IMR-90 (cell line): Measurements from ENCODE around the gene CLDN34. TPM values are rescaled to one million over a fixed set of nuclear protein-coding genes. Genes with fewer than 3 reads are reported as not detected.

Experiments used
- ATAC-seq: fragments of 200-7000 bp; cut with Tn5 transposase; 2 replicates; pipeline ENCODE4 v1.9.1; 2020; ENCODE audit warnings: low read depth, mild to moderate bottlenecking, moderate library complexity
- BruUV-seq: library from RNA; stranded (reverse); fragments of 400-500 nt; replicated peaks from 2 replicates; lab custom pipeline; 2021; lab: Mats Ljungman, UMichigan
- CTCF ChIA-PET: fragments of 300-600 bp; formaldehyde crosslinking; extraction: SDS; loops from one replicate; lab custom pipeline; 2021; ENCODE audit warnings: antibody characterized with exemption; lab: Yijun Ruan, JAX
- POLR2A ChIA-PET: fragments of 300-600 bp; sonication (Branson Sonifier 250); formaldehyde crosslinking; loops from one replicate; lab custom pipeline; 2022; ENCODE audit warnings: antibody characterized with exemption; ENCODE audit not compliant: unreplicated experiment; lab: Charles Lee
- DNase-seq: peaks from one replicate; pipeline ENCODE4 v3.0.0; 2013
- H2AFZ ChIP-seq: replicated peaks from 2 replicates; pipeline ENCODE3; 2013; ENCODE audit warnings: low read length, mild to moderate bottlenecking; ENCODE audit not compliant: poor library complexity
- H2AK5ac ChIP-seq: 2 replicates; pipeline ENCODE4 v1.6.1; 2013; ENCODE audit warnings: low read depth, low read length, inconsistent platforms
- H2AK9ac ChIP-seq: replicated peaks from 2 replicates; pipeline ENCODE3; 2013; ENCODE audit warnings: mild to moderate bottlenecking, low read depth, low read length, moderate library complexity; ENCODE audit not compliant: poor library complexity
- H2BK120ac ChIP-seq: 2 replicates; pipeline ENCODE4 v1.6.1; 2013; ENCODE audit warnings: low read depth, low read length, inconsistent platforms
- H2BK15ac ChIP-seq: 3 replicates; pipeline ENCODE4 v1.6.1; 2013; ENCODE audit warnings: low read depth, low read length, inconsistent platforms
- H2BK20ac ChIP-seq: 2 replicates; pipeline ENCODE4 v1.6.1; 2013; ENCODE audit warnings: low read depth, mild to moderate bottlenecking, inconsistent platforms, low read length, moderate library complexity
- H2BK5ac ChIP-seq: 2 replicates; pipeline ENCODE4 v1.6.1; 2013; ENCODE audit warnings: mild to moderate bottlenecking, low read depth, low read length, inconsistent platforms; ENCODE audit not compliant: poor library complexity, severe bottlenecking
- H3K14ac ChIP-seq: replicated peaks from 2 replicates; pipeline ENCODE4 v1.6.1; 2013; ENCODE audit warnings: low read depth, low read length, inconsistent platforms
- H3K18ac ChIP-seq: 2 replicates; pipeline ENCODE4 v1.6.1; 2013; ENCODE audit warnings: low read depth, low read length, control low read depth
- H3K23ac ChIP-seq: 2 replicates; pipeline ENCODE4 v1.6.1; 2013; ENCODE audit warnings: low read depth, low read length, inconsistent platforms
- H3K27ac ChIP-seq: 2 replicates; pipeline ENCODE4 v1.5.1; 2013; ENCODE audit warnings: mild to moderate bottlenecking, control low read depth, low read length; ENCODE audit not compliant: insufficient read depth
- H3K27me3 ChIP-seq: 2 replicates; pipeline ENCODE4 v1.6.1; 2013; ENCODE audit warnings: low read length; ENCODE audit not compliant: control insufficient read depth, insufficient read depth
- H3K36me3 ChIP-seq: 2 replicates; pipeline ENCODE4 v1.6.1; 2013; ENCODE audit warnings: low read length, mixed read lengths; ENCODE audit not compliant: control insufficient read depth, insufficient read depth
- H3K4ac ChIP-seq: 2 replicates; pipeline ENCODE4 v1.6.1; 2013; ENCODE audit warnings: low read depth, low read length, inconsistent platforms
- H3K4me1 ChIP-seq: 2 replicates; pipeline ENCODE4 v1.6.1; 2013; ENCODE audit warnings: low read length, mixed read lengths; ENCODE audit not compliant: control insufficient read depth, insufficient read depth
- H3K4me2 ChIP-seq: 2 replicates; pipeline ENCODE4 v1.6.1; 2013; ENCODE audit warnings: low read depth, mild to moderate bottlenecking, control low read depth, low read length, moderate library complexity
- H3K4me3 ChIP-seq: 2 replicates; pipeline ENCODE4 v1.5.1; 2013; ENCODE audit warnings: low read depth, mild to moderate bottlenecking, control low read depth, low read length, moderate library complexity; ENCODE audit not compliant: insufficient read depth
- H3K56ac ChIP-seq: 2 replicates; pipeline ENCODE4 v1.6.1; 2013; ENCODE audit warnings: low read length, inconsistent platforms; ENCODE audit not compliant: insufficient read depth; ENCODE audit errors: extremely low read depth
- H3K79me1 ChIP-seq, 2 experiments: 2 replicates each; pipeline ENCODE4 v1.6.1; 2013; ENCODE audit warnings: low read length in 2 of 2, inconsistent platforms in 1 of 2, low read depth in 1 of 2
- H3K9ac ChIP-seq: 2 replicates; pipeline ENCODE4 v1.6.1; 2013; ENCODE audit warnings: low read depth, low read length, control low read depth
- H3K9me1 ChIP-seq: 2 replicates; pipeline ENCODE4 v1.6.1; 2013; ENCODE audit warnings: low read length, inconsistent platforms; ENCODE audit not compliant: insufficient read depth
- H3K9me3 ChIP-seq: 2 replicates; pipeline ENCODE4 v1.6.1; 2013; ENCODE audit warnings: low read length; ENCODE audit not compliant: control insufficient read depth, insufficient read depth
- H4K20me1 ChIP-seq: 2 replicates; pipeline ENCODE4 v1.6.1; 2013; ENCODE audit warnings: low read length, inconsistent platforms; ENCODE audit not compliant: insufficient read depth
- H4K5ac ChIP-seq: 2 replicates; pipeline ENCODE4 v1.6.1; 2013; ENCODE audit warnings: mild to moderate bottlenecking, low read depth, low read length, control low read depth
- H4K8ac ChIP-seq, 2 experiments: 2 replicates each; pipeline ENCODE4 v1.6.1; 2013; ENCODE audit warnings: low read depth in 2 of 2, low read length in 2 of 2, control low read depth in 1 of 2, inconsistent platforms in 1 of 2
- H4K91ac ChIP-seq: 2 replicates; pipeline ENCODE4 v1.6.1; 2013; ENCODE audit warnings: low read depth, low read length, inconsistent platforms; ENCODE audit not compliant: insufficient read depth
- BHLHE40 ChIP-seq: fragments of 150-350 bp; IDR thresholded peaks from 2 replicates; pipeline ENCODE4 v1.6.1; 2016; ENCODE audit warnings: mild to moderate bottlenecking, low read depth, low read length
- CEBPB ChIP-seq: IDR thresholded peaks from 2 replicates; pipeline ENCODE4 v1.6.1; 2012; ENCODE audit warnings: low read depth, low read length, improper control_type of control experiment
- CHD1 ChIP-seq: IDR thresholded peaks from 2 replicates; pipeline ENCODE4 v1.6.1; 2012; ENCODE audit warnings: low read depth, low read length, improper control_type of control experiment
- CTCF ChIP-seq: conservative IDR thresholded peaks from 2 replicates; pipeline ENCODE4 v1.5.1; 2012; ENCODE audit warnings: mild to moderate bottlenecking, low read depth, low read length, improper control_type of control experiment
- ELK1 ChIP-seq: fragments of 150-350 bp; IDR thresholded peaks from 2 replicates; pipeline ENCODE4 v1.6.1; 2016; ENCODE audit warnings: low read depth, mild to moderate bottlenecking, low read length, moderate library complexity, borderline replicate concordance
- FOS ChIP-seq: fragments of 150-350 bp; IDR thresholded peaks from 2 replicates; pipeline ENCODE4 v1.6.1; 2016; ENCODE audit warnings: low read depth, low read length
- MAFK ChIP-seq: IDR thresholded peaks from 2 replicates; pipeline ENCODE4 v1.6.1; 2012; ENCODE audit warnings: low read depth, low read length, improper control_type of control experiment
- MXI1 ChIP-seq: IDR thresholded peaks from 2 replicates; pipeline ENCODE4 v1.6.1; 2012; ENCODE audit warnings: low read depth, mild to moderate bottlenecking, low read length, moderate library complexity, borderline replicate concordance
- NFE2L2 ChIP-seq: fragments of 150-350 bp; IDR thresholded peaks from 2 replicates; pipeline ENCODE4 v1.6.1; 2016; ENCODE audit warnings: low read depth, mild to moderate bottlenecking, low read length
- POLR2A ChIP-seq: IDR thresholded peaks from 2 replicates; pipeline ENCODE4 v1.6.1; 2012; ENCODE audit warnings: mild to moderate bottlenecking, low read depth, low read length
- RAD21 ChIP-seq: IDR thresholded peaks from 2 replicates; pipeline ENCODE4 v1.6.1; 2012; ENCODE audit warnings: low read length, improper control_type of control experiment
- RCOR1 ChIP-seq: IDR thresholded peaks from 2 replicates; pipeline ENCODE4 v1.6.1; 2012; ENCODE audit warnings: mild to moderate bottlenecking, low read length, improper control_type of control experiment; ENCODE audit not compliant: insufficient replicate concordance
- RFX5 ChIP-seq: IDR thresholded peaks from 2 replicates; pipeline ENCODE4 v1.8.0; 2012; ENCODE audit warnings: low read depth, mild to moderate bottlenecking, low read length, moderate library complexity
- SMC3 ChIP-seq: fragments of 150-350 bp; IDR thresholded peaks from 2 replicates; pipeline ENCODE4 v1.6.1; 2016; ENCODE audit warnings: low read depth, mild to moderate bottlenecking, antibody characterized with exemption, low read length, moderate library complexity
- USF2 ChIP-seq: fragments of 150-350 bp; IDR thresholded peaks from 2 replicates; pipeline ENCODE4 v1.6.1; 2017; ENCODE audit warnings: mild to moderate bottlenecking, antibody characterized with exemption, low read length, low read depth
- WGBS, 2 experiments: methylation state at CpG; one replicate each; pipeline versions ENCODE4 v1.1.5 to v1.1.7; 2013; ENCODE audit warnings: missing lambda C conversion rate in 2 of 2; ENCODE audit not compliant: insufficient read length in 1 of 2; ENCODE audit errors: extremely low coverage in 2 of 2; 5-methylcytosine and 5-hydroxymethylcytosine counted together
- dilution Hi-C: fragments of 300-500 bp; cut with HindIII; formaldehyde crosslinking; loops from one replicate; pipeline ENCODE4 v1.14.3; 2018; ENCODE audit warnings: low sequenced_read_pairs; ENCODE audit not compliant: unreplicated experiment
- in situ Hi-C: fragments of 300-500 bp; cut with MboI; formaldehyde crosslinking; loops from 3 replicates; pipeline ENCODE4 v1.14.3; 2019; ENCODE audit warnings: low sequenced_read_pairs, inconsistent platforms, mixed read lengths
- intact Hi-C: fragments of 100-400 bp; cut with micrococcal nuclease; formaldehyde crosslinking; loops from 2 replicates; pipeline ENCODE4 v1.10.0; 2022
- polyA plus RNA-seq, 3 experiments: library from polyadenylated mRNA; depleted of rRNA; stranded (reverse); fragments of >200 nt; gene quantifications; 2 replicates each; pipeline ENCODE4 v1.2.3, GENCODE V29; 2012; ENCODE audit warnings: low replicate concordance in 1 of 3
- total RNA-seq: library from RNA; depleted of rRNA; stranded (reverse); fragments of >200 nt; gene quantifications from 2 replicates; pipeline ENCODE4 v1.2.3, GENCODE V29; 2012

CLDN34 gene
- total and polyA plus RNA-seq, 2 of the 4 experiments (the other 2 are of a cell fraction) = 0.14 TPM; not detected in 1

GRCh38 chrX:9921407-9921806 is 45.8 kb upstream of the CLDN34 start:
- Histone ChIP-seq H3K9me3 (no peaks in the 10 kb centered on the region), H2BK5ac (no peak overlapping the region), H3K23ac (no peak overlapping the region), H4K5ac (no peak overlapping the region), H2BK20ac (no peak overlapping the region), H4K20me1 (no peaks in the 10 kb centered on the region), H3K9ac (no peak overlapping the region), H2BK15ac (no peak overlapping the region), H4K8ac (no peak overlapping the region), H3K4ac (no peak overlapping the region), H4K91ac (no peak overlapping the region), H3K9me1 (0 out of 2 replicates have a peak, but pooled peaks cover 3% of the 10 kb centered on the region), H3K4me1 (no peaks in the 10 kb centered on the region), H3K14ac (no peak overlapping the region), H2AK5ac (no peak overlapping the region), H3K27me3 (no peaks in the 10 kb centered on the region), H3K56ac (no peak overlapping the region), H2BK120ac (no peak overlapping the region), H3K4me3 (no peak overlapping the region), H3K18ac (no peak overlapping the region), H2AFZ (no peak overlapping the region), H3K36me3 (no peaks in the 10 kb centered on the region), H3K4me2 (no peak overlapping the region), H2AK9ac (no peak overlapping the region), H3K27ac (no peak overlapping the region), H3K79me1 (peaks cover 14 to 19% of the 10 kb centered on the region in 2 experiments; a peak in 3 of 4 replicates)
- no TSS peak for BruUV-seq
- WGBS, 2 experiments = 36% methylated on average over 1 of the region's 5 CpGs; no CpG with 5 or more reads in 1 of the 2 experiments
- DNase-seq = no peak
- ChIA-PET CTCF (no interaction called here), POLR2A (no interaction called here)
- intact Hi-C loops (no loop called here), dilution Hi-C loops (no loop called here), in situ Hi-C loops (no loop called here)
- TF ChIP-seq RAD21 (no peak), ELK1 (no peak), MAFK (no peak), FOS (no peak), USF2 (no peak), BHLHE40 (no peak), CHD1 (no peak), NFE2L2 (no peak), SMC3 (no peak), MXI1 (no peak), RFX5 (no peak), RCOR1 (no peak), POLR2A (no peak), CEBPB (no peak), CTCF (no peak)
- ATAC-seq = no peak
